Heart left ventricle (tissue), 16 donors: ENCODE results near the gene TRIP13. TPM values are rescaled to one million over a fixed set of nuclear protein-coding genes. Genes with fewer than 3 reads are reported as not detected.

ENCODE experiments used
- ATAC-seq, 4 donors: fragments of 200-7000 bp; cut with Tn5 transposase; one replicate each; pipeline ENCODE4 v1.9.1; 2020 to 2022; ENCODE audit warnings: moderate library complexity in 4 of 4, mild to moderate bottlenecking in 3 of 4, moderate number of reproducible peaks in 1 of 4
- DNase-seq, 5 donors: peaks; one replicate each; pipeline ENCODE4 v3.0.0-alpha.2; 2020
- H3K27ac ChIP-seq, 12 donors: fragments of 200-600 bp; sonication (generic) in 4 of 12; one replicate each; pipeline versions ENCODE4 v1.5.0 to v1.8.0; 2016 to 2022; ENCODE audit warnings: mild to moderate bottlenecking in 2 of 12
- H3K27me3 ChIP-seq, 9 donors: fragments of 200-600 bp; sonication (generic) in 2 of 9; one replicate each; pipeline versions ENCODE4 v1.5.1 to v1.8.0; 2016 to 2022; ENCODE audit warnings: mild to moderate bottlenecking in 3 of 9
- H3K36me3 ChIP-seq, 9 donors: fragments of 200-600 bp; sonication (generic) in 2 of 9; one replicate each; pipeline versions ENCODE4 v1.5.0 to v1.8.0; 2018 to 2022; ENCODE audit warnings: mild to moderate bottlenecking in 2 of 9
- H3K4me1 ChIP-seq, 12 donors: fragments of 200-600 bp; sonication (generic) in 4 of 12; one replicate each; pipeline versions ENCODE4 v1.5.0 to v1.8.0; 2016 to 2022; ENCODE audit warnings: mild to moderate bottlenecking in 3 of 12
- H3K4me3 ChIP-seq, 12 donors: fragments of 200-600 bp; sonication (generic) in 4 of 12; one replicate each; pipeline versions ENCODE4 v1.5.0 to v1.8.0; 2017 to 2022; ENCODE audit warnings: mild to moderate bottlenecking in 9 of 12, moderate library complexity in 4 of 12
- H3K9me3 ChIP-seq, 12 donors: fragments of 200-600 bp; sonication (generic) in 4 of 12; one replicate each; pipeline versions ENCODE4 v1.5.0 to v1.8.0; 2016 to 2022; ENCODE audit warnings: mild to moderate bottlenecking in 1 of 12
- CTCF ChIP-seq, 12 donors: fragments of 200-600 bp; sonication (generic) in 4 of 12; IDR thresholded peaks; one replicate each; pipeline versions ENCODE4 v1.5.0 to v1.8.0; 2018 to 2022; ENCODE audit warnings: antibody characterized with exemption in 12 of 12, mild to moderate bottlenecking in 5 of 12
- POLR2A ChIP-seq, 2 donors: fragments of 450-650 bp; IDR thresholded peaks; one replicate each; pipeline ENCODE4 v1.6.1; 2017; ENCODE audit warnings: antibody characterized with exemption in 2 of 2, mild to moderate bottlenecking in 2 of 2, moderate library complexity in 2 of 2
- WGBS, 4 donors: extraction: QIAGEN DNeasy Blood & Tissue Kit in 2 of 4; methylation state at CpG; one replicate each; pipeline versions ENCODE4 v1.1.5 to v1.1.7; 2013 to 2018; 5-methylcytosine and 5-hydroxymethylcytosine counted together
- intact Hi-C, 10 donors: fragments of 100-400 bp; cut with DNase I; formaldehyde crosslinking; loops; one replicate each; pipeline versions ENCODE4 v1.11.1 to v1.14.2; 2022
- polyA plus RNA-seq, 2 donors: library from polyadenylated mRNA; stranded (reverse); fragments of 200-250 nt; gene quantifications; one replicate each; pipeline ENCODE4 v1.2.3, GENCODE V29; 2013
- total RNA-seq, 9 donors: library from RNA; depleted of rRNA in 2 of 9; stranded (reverse); fragments of >200 nt in 2 of 9; fragmentation: NEBNext Ultra II Directional in 3 of 9; extraction: Animal tissue kit (Norgen Biotek cat#: 25700) in 3 of 9; gene quantifications; one replicate each; pipeline versions ENCODE4 v1.1.0 to v1.2.4, GENCODE V29; 2016 to 2023
- donor health status: ischemic (EF 13 %, LVEDD 7.1; RV severe dilation, severe dysfunction).
- donor health status: healthy with polysubstance abuse.
- donor health status: DM: no; HTN: yes; CAD: no.
- donor health status: DM: no; HTN: no; CAD: no.
- donor health status: ischemic (EF 25% LVEDD 6.9; RV normal size, moderate dysfunction).
- donor health status: ischemic (EF 25% LVEDD 5.7; RV mildly dilated, moderate dysfunction).
- donor health status: healthy.
- donor health status: DM: yes; HTN: yes; CAD: no.
- donor health status: ischemic (EF 35%, LVEDD 5.7; RV mildly dilated, moderate dysfunction).
- donor health status: nonischemic (EF 11% LVEDD 7.7; RV severe dilation, severe dysfunction).
- donor health status: DM: yes; HTN: yes; CAD: no.
- donor health status: PGD.
- donor health status: ischemic (EF 29% LVEDD 5.4; RV normal size, mild dysfunction).
- donor health status: nonischemic (EF 23%, LVEDD 6.1; RV moderate dilation, normal function).

TRIP13 gene
- total and polyA plus RNA-seq, 11 donors = 0.19 to 4.2 (median 0.49) TPM

GRCh38 chr5:864492-865167 lies 28.1 kb upstream of the TRIP13 start:
- no peaks in the 10 kb centered on the region for H3K4me1 ChIP-seq
- no peaks in the 10 kb centered on the region for H3K27me3 ChIP-seq
- no peaks in the 10 kb centered on the region for H3K9me3 ChIP-seq
- 72 to 87% (median 84%) methylated on average over 10 to 15 of the region's 15 CpGs for WGBS, 4 donors
- no peak for TF ChIP-seq POLR2A (IDR thresholded peaks at IDR 0.05)
- TF ChIP-seq CTCF (IDR thresholded peaks at IDR 0.05) = no peak
- H3K36me3 ChIP-seq = peaks cover 4 to 76% (median 71%) of the 10 kb centered on the region in 9 donors
- no peak overlapping the region for H3K4me3 ChIP-seq
- no peak overlapping the region for H3K27ac ChIP-seq
- DNase-seq = peak in 2 of 5 donors; percentile 20 to 40
- intact Hi-C loops = no loop called here
- no peak for ATAC-seq

- peak in 1 of 5 donors; percentile 46 for DNase-seq
- no peak overlapping the region for H3K4me3 ChIP-seq
- H3K9me3 ChIP-seq = no peaks in the 10 kb centered on the region
- no peaks in the 10 kb centered on the region for H3K4me1 ChIP-seq
- 86 to 96% (median 93%) methylated on average over 22 to 24 of the region's 24 CpGs for WGBS, 4 donors
- no peak overlapping the region for H3K27ac ChIP-seq
- H3K27me3 ChIP-seq = no peaks in the 10 kb centered on the region
- ATAC-seq = no peak
- peaks cover 4 to 81% (median 76%) of the 10 kb centered on the region in 9 donors for H3K36me3 ChIP-seq
- intact Hi-C loops = no loop called here
- TF ChIP-seq POLR2A (IDR thresholded peaks at IDR 0.05) = no peak
- no peak for TF ChIP-seq CTCF (IDR thresholded peaks at IDR 0.05)
Measured at GRCh38 chr5:865168-865521, 27.5 kb upstream of the TRIP13 start.

- Histone ChIP-seq H3K27me3 (no peaks in the 10 kb centered on the region), H3K9me3 (no peaks in the 10 kb centered on the region), H3K36me3 (peaks cover 4 to 88% (median 83%) of the 10 kb centered on the region in 9 donors), H3K4me3 (no peak overlapping the region), H3K27ac (no peak overlapping the region), H3K4me1 (no peaks in the 10 kb centered on the region)
- DNase-seq (peak in 1 of 5 donors; percentile 32), ATAC-seq (no peak)
- TF ChIP-seq POLR2A (IDR thresholded peaks at IDR 0.05) (no peak), CTCF (IDR thresholded peaks at IDR 0.05) (no peak)
- 94 to 97% (median 96%) methylated on average over 7 to 10 of the region's 10 CpGs for WGBS, 4 donors
- intact Hi-C loops = no loop called here
Measured at GRCh38 chr5:865771-866170, 26.9 kb upstream of the TRIP13 start.

GRCh38 chr5:867300-867870 lies 25.3 kb upstream of the TRIP13 start:
- Histone ChIP-seq H3K9me3 (no peaks in the 10 kb centered on the region), H3K4me1 (peaks cover 0 to 5% (median 0%) of the 10 kb centered on the region in 12 donors), H3K27me3 (no peaks in the 10 kb centered on the region), H3K36me3 (peaks cover 8 to 100% (median 97%) of the 10 kb centered on the region in 9 donors), H3K4me3 (no peak overlapping the region), H3K27ac (no peak overlapping the region)
- intact Hi-C loops = no loop called here
- DNase-seq (peak in 1 of 5 donors; percentile 44), ATAC-seq (no peak)
- WGBS, 4 donors = 88 to 94% (median 92%) methylated on average over 6 of the region's 6 CpGs
- TF ChIP-seq POLR2A (IDR thresholded peaks at IDR 0.05) (no peak), CTCF (IDR thresholded peaks at IDR 0.05) (no peak)
